Heart left ventricle (tissue), 16 donors: ENCODE measurements around the gene DCDC1. TPM values are rescaled to one million over a fixed set of nuclear protein-coding genes. Genes with fewer than 3 reads are reported as not detected.

Experiments used
- ATAC-seq, 4 donors: fragments of 200-7000 bp; cut with Tn5 transposase; one replicate each; pipeline ENCODE4 v1.9.1; 2020 to 2022; ENCODE audit warnings: moderate library complexity in 4 of 4, mild to moderate bottlenecking in 3 of 4, moderate number of reproducible peaks in 1 of 4
- DNase-seq, 5 donors: peaks; one replicate each; pipeline ENCODE4 v3.0.0-alpha.2; 2020
- H3K27ac ChIP-seq, 12 donors: fragments of 200-600 bp; sonication (generic) in 4 of 12; one replicate each; pipeline versions ENCODE4 v1.5.0 to v1.8.0; 2016 to 2022; ENCODE audit warnings: mild to moderate bottlenecking in 2 of 12
- H3K27me3 ChIP-seq, 9 donors: fragments of 200-600 bp; sonication (generic) in 2 of 9; one replicate each; pipeline versions ENCODE4 v1.5.1 to v1.8.0; 2016 to 2022; ENCODE audit warnings: mild to moderate bottlenecking in 3 of 9
- H3K36me3 ChIP-seq, 9 donors: fragments of 200-600 bp; sonication (generic) in 2 of 9; one replicate each; pipeline versions ENCODE4 v1.5.0 to v1.8.0; 2018 to 2022; ENCODE audit warnings: mild to moderate bottlenecking in 2 of 9
- H3K4me1 ChIP-seq, 12 donors: fragments of 200-600 bp; sonication (generic) in 4 of 12; one replicate each; pipeline versions ENCODE4 v1.5.0 to v1.8.0; 2016 to 2022; ENCODE audit warnings: mild to moderate bottlenecking in 3 of 12
- H3K4me3 ChIP-seq, 12 donors: fragments of 200-600 bp; sonication (generic) in 4 of 12; one replicate each; pipeline versions ENCODE4 v1.5.0 to v1.8.0; 2017 to 2022; ENCODE audit warnings: mild to moderate bottlenecking in 9 of 12, moderate library complexity in 4 of 12
- H3K9me3 ChIP-seq, 12 donors: fragments of 200-600 bp; sonication (generic) in 4 of 12; one replicate each; pipeline versions ENCODE4 v1.5.0 to v1.8.0; 2016 to 2022; ENCODE audit warnings: mild to moderate bottlenecking in 1 of 12
- CTCF ChIP-seq, 12 donors: fragments of 200-600 bp; sonication (generic) in 4 of 12; IDR thresholded peaks; one replicate each; pipeline versions ENCODE4 v1.5.0 to v1.8.0; 2018 to 2022; ENCODE audit warnings: antibody characterized with exemption in 12 of 12, mild to moderate bottlenecking in 5 of 12
- POLR2A ChIP-seq, 2 donors: fragments of 450-650 bp; IDR thresholded peaks; one replicate each; pipeline ENCODE4 v1.6.1; 2017; ENCODE audit warnings: antibody characterized with exemption in 2 of 2, mild to moderate bottlenecking in 2 of 2, moderate library complexity in 2 of 2
- WGBS, 4 donors: extraction: QIAGEN DNeasy Blood & Tissue Kit in 2 of 4; methylation state at CpG; one replicate each; pipeline versions ENCODE4 v1.1.5 to v1.1.7; 2013 to 2018; 5-methylcytosine and 5-hydroxymethylcytosine counted together
- intact Hi-C, 10 donors: fragments of 100-400 bp; cut with DNase I; formaldehyde crosslinking; loops; one replicate each; pipeline versions ENCODE4 v1.11.1 to v1.14.2; 2022
- polyA plus RNA-seq, 2 donors: library from polyadenylated mRNA; stranded (reverse); fragments of 200-250 nt; gene quantifications; one replicate each; pipeline ENCODE4 v1.2.3, GENCODE V29; 2013
- total RNA-seq, 9 donors: library from RNA; depleted of rRNA in 2 of 9; stranded (reverse); fragments of >200 nt in 2 of 9; fragmentation: NEBNext Ultra II Directional in 3 of 9; extraction: Animal tissue kit (Norgen Biotek cat#: 25700) in 3 of 9; gene quantifications; one replicate each; pipeline versions ENCODE4 v1.1.0 to v1.2.4, GENCODE V29; 2016 to 2023
- donor health status: ischemic (EF 13 %, LVEDD 7.1; RV severe dilation, severe dysfunction).
- donor health status: healthy with polysubstance abuse.
- donor health status: DM: no; HTN: yes; CAD: no.
- donor health status: DM: no; HTN: no; CAD: no.
- donor health status: ischemic (EF 25% LVEDD 6.9; RV normal size, moderate dysfunction).
- donor health status: ischemic (EF 25% LVEDD 5.7; RV mildly dilated, moderate dysfunction).
- donor health status: healthy.
- donor health status: DM: yes; HTN: yes; CAD: no.
- donor health status: ischemic (EF 35%, LVEDD 5.7; RV mildly dilated, moderate dysfunction).
- donor health status: nonischemic (EF 11% LVEDD 7.7; RV severe dilation, severe dysfunction).
- donor health status: DM: yes; HTN: yes; CAD: no.
- donor health status: PGD.
- donor health status: ischemic (EF 29% LVEDD 5.4; RV normal size, mild dysfunction).
- donor health status: nonischemic (EF 23%, LVEDD 6.1; RV moderate dilation, normal function).

DCDC1 gene
- total and polyA plus RNA-seq, 11 donors, result 0.07 to 1.0 (median 0.12) TPM; not detected in 7

- no peaks in the 10 kb centered on the region for H3K27me3 ChIP-seq
- TF ChIP-seq POLR2A (IDR thresholded peaks at IDR 0.05) (no peak), CTCF (IDR thresholded peaks at IDR 0.05) (no peak)
- H3K4me3 ChIP-seq, result no peak overlapping the region
- DNase-seq (peak in 1 of 5 donors; percentile 19), ATAC-seq (peak in 1 of 4 donors; percentile 11)
- intact Hi-C loops, result loop anchor here in 2 of 10 donors (10.0 kb wide), 2 partner anchors 292 to 1002 kb away; partner anchors contain the start of gene MPPED2 (in 1 of the 2)
- 26 to 39% (median 32%) methylated on average over 2 of the region's 2 CpGs for WGBS, 4 donors
- no peaks in the 10 kb centered on the region for H3K9me3 ChIP-seq
- H3K36me3 ChIP-seq, result no peaks in the 10 kb centered on the region
- H3K27ac ChIP-seq, result peak overlapping the region in 5 of 12 donors; percentile 4 to 40 (median 31)
- H3K4me1 ChIP-seq, result peaks cover 0 to 59% (median 30%) of the 10 kb centered on the region in 12 donors
These were observed 492.7 kb downstream of the DCDC1 start for GRCh38 chr11:30876663-30877396.

GRCh38 chr11:30876228-30876627 lies 493.3 kb downstream of the DCDC1 start:
- Histone ChIP-seq H3K27ac (peak overlapping the region in 4 of 12 donors; percentile 4 to 40 (median 34)), H3K4me1 (peaks cover 0 to 59% (median 30%) of the 10 kb centered on the region in 12 donors), H3K4me3 (no peak overlapping the region), H3K9me3 (no peaks in the 10 kb centered on the region), H3K27me3 (no peaks in the 10 kb centered on the region), H3K36me3 (no peaks in the 10 kb centered on the region)
- WGBS, 4 donors, result 59 to 66% (median 62%) methylated on average over 2 of the region's 2 CpGs
- no peak for TF ChIP-seq CTCF (IDR thresholded peaks at IDR 0.05)
- no peak for TF ChIP-seq POLR2A (IDR thresholded peaks at IDR 0.05)
- intact Hi-C loops, result loop anchor here in 2 of 10 donors (10.0 kb wide), 2 partner anchors 291 to 1001 kb away; partner anchors contain the start of gene MPPED2 (in 1 of the 2)
- DNase-seq (no peak), ATAC-seq (peak; percentile 46 to 88 (median 68))

GRCh38 chr11:30875806-30876205 lies 493.7 kb downstream of the DCDC1 start:
- TF ChIP-seq CTCF (IDR thresholded peaks at IDR 0.05) (no peak), POLR2A (IDR thresholded peaks at IDR 0.05) (no peak)
- Histone ChIP-seq H3K4me1 (peaks cover 0 to 59% (median 30%) of the 10 kb centered on the region in 12 donors), H3K27me3 (no peaks in the 10 kb centered on the region), H3K36me3 (no peaks in the 10 kb centered on the region), H3K4me3 (no peak overlapping the region), H3K27ac (peak overlapping the region in 2 of 12 donors; percentile 31 to 40), H3K9me3 (no peaks in the 10 kb centered on the region)
- intact Hi-C loops, result loop anchor here in 2 of 10 donors (10.0 kb wide), 2 partner anchors 291 to 1001 kb away; partner anchors contain the start of gene MPPED2 (in 1 of the 2)
- DNase-seq (no peak), ATAC-seq (no peak)
- 91 to 95% (median 94%) methylated on average over 2 of the region's 2 CpGs for WGBS, 4 donors

- TF ChIP-seq CTCF (IDR thresholded peaks at IDR 0.05) (no peak), POLR2A (IDR thresholded peaks at IDR 0.05) (no peak)
- peaks cover 0 to 48% (median 22%) of the 10 kb centered on the region in 12 donors for H3K4me1 ChIP-seq
- H3K27ac ChIP-seq, result no peak overlapping the region
- 14 to 34% (median 28%) methylated on average over 3 of the region's 3 CpGs for WGBS, 4 donors
- H3K36me3 ChIP-seq, result no peaks in the 10 kb centered on the region
- ATAC-seq (no peak), DNase-seq (no peak)
- H3K27me3 ChIP-seq, result no peaks in the 10 kb centered on the region
- intact Hi-C loops, result loop anchor here in 2 of 10 donors (10.0 kb wide), 2 partner anchors 289 to 999 kb away; partner anchors contain the start of gene MPPED2 (in 1 of the 2)
- H3K4me3 ChIP-seq, result no peak overlapping the region
- no peaks in the 10 kb centered on the region for H3K9me3 ChIP-seq
These were observed 495.5 kb downstream of the DCDC1 start for GRCh38 chr11:30873924-30874610.
